ENCODE data around the gene NINJ2.

NINJ2 gene

DNA sequence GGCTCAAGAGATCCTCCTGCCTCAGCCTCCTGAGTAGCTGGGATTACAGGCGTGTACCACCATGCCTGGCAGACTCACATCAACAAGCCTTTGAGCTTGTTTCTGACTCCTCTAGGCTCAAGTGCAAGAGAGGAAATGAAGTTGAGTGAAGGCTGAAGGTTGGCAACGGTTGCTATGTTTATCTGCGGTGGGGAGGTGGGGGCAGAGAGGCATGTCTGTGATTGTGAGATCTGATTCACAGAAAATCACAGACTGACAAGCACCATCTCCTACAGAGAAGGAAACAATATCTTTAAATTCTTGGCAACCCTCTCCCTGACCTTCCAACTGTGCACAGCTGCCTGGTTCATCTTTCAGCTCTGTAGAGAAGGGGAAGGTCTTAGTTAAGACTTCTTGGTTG, 22.1 kb upstream of the NINJ2 start:
- FAIRE-seq (no peak), DNase-seq (ENCODE audit: insufficient read length, low spot score) (no peak)
- no peak for TF ChIP-seq POLR2A (IDR thresholded peaks at IDR 0.05; ENCODE audit: low read depth, low read length)

DNA sequence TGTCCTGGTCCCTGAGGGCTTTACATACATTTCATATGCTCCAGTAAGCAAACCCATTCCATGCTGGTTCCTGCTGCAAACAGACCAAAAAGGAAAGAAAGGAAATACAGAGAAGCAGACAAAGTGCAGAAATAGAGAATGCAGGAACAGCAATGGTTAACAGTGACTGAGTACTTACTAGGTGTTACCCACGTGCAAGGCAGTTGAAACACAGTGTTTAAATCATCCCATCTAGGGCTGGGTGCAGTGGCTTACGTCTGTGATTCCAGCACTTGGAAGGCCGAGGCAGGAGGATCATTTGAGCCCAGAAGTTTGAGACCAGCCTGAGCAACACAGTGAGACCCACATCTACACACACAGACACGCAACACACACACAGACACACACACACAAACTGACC, 21.2 kb upstream of the NINJ2 start:
- FAIRE-seq (no peak), DNase-seq (ENCODE audit: insufficient read length, low spot score) (no peak)
- TF ChIP-seq POLR2A (IDR thresholded peaks at IDR 0.05; ENCODE audit: low read depth, low read length): no peak

DNA sequence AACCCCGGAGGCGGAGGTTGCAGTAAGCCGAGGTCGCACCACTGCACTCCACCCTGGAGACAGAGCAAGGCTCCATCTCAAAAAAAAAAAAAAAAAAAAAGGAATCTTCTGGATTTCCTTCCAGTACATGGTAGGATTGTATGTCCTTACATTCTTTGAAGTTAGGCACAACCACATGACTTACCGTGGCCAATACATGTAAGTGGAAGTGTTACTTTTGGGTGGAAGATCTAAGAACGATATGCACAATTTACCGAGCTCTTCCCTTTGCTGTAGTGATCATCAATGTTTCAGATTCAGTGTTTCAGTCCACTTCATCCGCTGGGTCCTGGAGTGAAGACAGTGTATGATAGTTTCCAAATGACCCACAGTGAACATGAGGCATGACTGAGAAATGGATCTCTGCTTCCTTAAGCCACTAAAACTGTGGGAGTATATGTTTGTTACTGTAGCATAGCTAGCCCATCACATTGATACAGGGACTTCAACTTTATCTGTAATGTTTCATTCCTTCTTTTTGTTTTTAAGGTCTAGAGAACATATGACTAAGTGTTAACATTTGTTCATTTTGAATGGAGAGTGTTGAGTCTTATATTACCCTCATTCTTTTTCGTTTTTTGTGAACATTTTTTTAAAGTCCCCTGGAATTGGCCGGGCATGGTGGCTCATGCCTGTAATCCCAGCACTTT, 18.5 kb upstream of the NINJ2 start:
- no peak for FAIRE-seq
- TF ChIP-seq POLR2A (IDR thresholded peaks at IDR 0.05; ENCODE audit: low read depth, low read length): no peak

DNA sequence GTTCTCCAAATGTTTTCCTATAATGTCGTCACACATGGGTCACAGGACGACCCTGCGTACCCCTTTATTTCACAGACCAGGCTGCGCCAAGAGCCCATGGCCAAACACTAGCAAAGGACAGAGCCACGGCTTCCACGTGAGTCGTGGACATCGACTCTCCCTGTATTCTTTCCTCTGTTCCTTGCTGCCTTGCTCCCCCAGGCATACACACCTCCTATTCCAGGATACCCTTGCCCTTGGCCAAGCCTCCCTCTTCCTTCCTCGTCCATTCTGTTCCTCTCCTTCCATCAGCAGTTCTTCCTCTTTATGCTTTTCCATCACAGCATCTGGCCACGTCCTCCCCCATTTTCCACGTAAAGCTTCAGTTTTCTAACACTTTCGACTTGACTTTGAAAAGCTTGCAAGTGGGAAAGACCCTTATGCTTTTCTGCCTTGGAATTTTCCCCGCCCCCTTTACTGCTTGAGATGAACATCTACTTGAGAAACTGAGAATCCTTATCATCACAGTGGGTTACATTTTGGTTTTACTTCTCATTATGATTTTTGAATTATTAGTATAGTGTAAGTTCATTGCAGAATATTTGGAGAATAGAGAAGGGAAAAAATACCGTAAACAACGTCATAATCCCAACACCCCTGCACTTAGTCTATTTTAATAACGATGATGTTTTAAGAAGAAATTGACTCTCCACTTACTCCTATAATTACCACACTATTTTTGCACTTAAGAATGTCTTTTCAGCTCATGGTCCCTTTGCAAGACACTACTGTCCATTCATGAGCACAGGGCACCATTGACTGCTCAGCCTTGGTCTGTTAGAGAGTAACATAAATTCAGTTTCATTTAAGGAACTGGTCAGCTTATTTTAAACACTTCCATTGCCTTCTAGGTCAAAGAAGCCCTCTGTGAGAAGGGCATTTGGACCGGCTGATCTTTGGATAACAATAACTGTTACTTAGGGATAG, 15.8 kb upstream of the NINJ2 start:
- no peak for FAIRE-seq
- no peak for TF ChIP-seq POLR2A (IDR thresholded peaks at IDR 0.05; ENCODE audit: low read depth, low read length)
- no peak for DNase-seq (ENCODE audit: insufficient read length, low spot score)

More for the DNA sequence above, 18.5 kb upstream of the NINJ2 start:
- DNase-seq (ENCODE audit: insufficient read length, low spot score): no peak

DNA sequence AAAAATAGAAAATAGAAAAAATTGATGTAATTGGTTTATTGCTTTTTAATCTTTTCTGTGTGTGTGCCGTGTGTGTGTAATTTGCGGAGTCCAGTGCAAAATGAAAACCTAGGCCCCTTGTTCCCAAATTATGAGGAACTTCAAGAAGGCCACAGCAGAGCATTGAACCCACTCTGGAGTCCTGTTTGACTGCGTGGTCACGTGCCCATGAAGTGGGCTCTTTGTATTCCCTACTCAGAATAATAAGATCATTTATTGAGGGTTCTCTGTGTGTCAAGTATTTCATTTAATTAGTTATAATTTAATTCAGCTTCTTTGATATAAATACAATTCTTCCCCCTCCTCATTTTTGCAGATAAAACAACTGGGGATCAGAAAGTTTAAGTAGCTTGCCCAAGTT, 12.3 kb upstream of the NINJ2 start:
- FAIRE-seq (no peak), DNase-seq (ENCODE audit: insufficient read length, low spot score) (no peak)
- no peak for TF ChIP-seq POLR2A (IDR thresholded peaks at IDR 0.05; ENCODE audit: low read depth, low read length)

DNA sequence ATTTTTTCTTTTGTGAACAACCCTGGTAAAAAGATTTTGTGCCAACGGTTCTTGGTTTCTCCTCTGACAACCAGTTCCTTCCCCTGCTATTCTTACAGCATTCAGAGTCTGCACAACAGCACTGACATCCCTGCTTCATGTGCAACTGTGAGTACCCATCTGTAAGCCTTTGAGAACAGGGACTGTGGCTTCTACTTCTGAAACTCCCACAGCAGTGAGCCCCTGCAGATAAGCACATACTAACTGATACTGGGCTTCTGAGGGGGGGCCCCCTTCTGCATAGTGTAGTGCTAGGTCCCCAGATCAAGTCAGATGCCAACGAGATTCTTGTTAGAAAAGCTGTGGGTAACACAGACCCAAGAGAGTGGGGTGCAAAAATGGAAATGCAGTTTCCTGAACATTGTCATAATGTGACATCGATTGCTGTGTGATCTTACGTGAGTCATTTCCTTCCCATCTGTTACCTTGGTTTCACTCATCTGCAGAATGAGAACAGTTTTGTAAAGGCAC, 11.1 kb upstream of the NINJ2 start:
- TF ChIP-seq POLR2A (IDR thresholded peaks at IDR 0.05; ENCODE audit: low read depth, low read length): no peak
- DNase-seq (ENCODE audit: insufficient read length, low spot score): peak; percentile 17
- FAIRE-seq: peak; percentile 92

DNA sequence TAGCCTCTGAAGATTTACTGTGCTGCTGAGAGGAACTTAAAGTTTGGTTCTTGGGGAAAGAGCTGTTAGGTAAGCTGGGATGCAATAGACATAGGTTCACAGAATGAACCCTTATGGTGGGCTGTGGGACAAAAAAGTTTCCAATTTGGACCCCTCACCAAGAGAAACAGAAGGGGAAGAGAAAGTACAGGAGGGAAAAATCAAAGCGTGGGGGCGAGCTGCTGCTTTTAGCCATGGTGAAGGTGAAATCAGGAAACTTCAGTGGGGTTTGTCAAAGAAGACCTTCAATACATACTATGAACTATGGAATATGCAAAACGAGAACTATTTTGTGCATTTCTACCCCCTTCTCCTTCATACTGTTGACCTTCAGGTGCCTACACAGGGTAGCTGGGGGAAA, 10.6 kb upstream of the NINJ2 start:
- FAIRE-seq (no peak), DNase-seq (ENCODE audit: insufficient read length, low spot score) (no peak)
- TF ChIP-seq POLR2A (IDR thresholded peaks at IDR 0.05; ENCODE audit: low read depth, low read length): no peak

DNA sequence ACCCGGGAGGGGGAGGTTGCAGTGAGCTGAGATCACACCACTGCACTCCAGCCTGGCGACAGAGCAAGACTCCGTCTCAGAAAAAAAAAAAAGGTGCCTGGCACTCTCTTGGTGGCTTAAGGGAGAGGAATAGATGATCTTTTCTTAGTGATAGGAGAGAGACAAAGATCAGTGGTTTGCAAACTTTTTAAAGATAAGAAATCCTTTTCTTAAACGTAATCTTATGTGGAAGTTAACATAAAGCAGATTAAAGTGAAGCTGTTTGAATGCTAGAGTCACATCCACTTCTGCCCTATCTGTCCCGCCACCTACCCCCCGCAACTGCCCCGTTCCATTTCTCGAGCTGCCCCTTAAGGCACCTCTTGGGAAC, 6.3 kb upstream of the NINJ2 start:
- TF ChIP-seq POLR2A (IDR thresholded peaks at IDR 0.05; ENCODE audit: low read depth, low read length): no peak
- DNase-seq (ENCODE audit: insufficient read length, low spot score) (no peak), FAIRE-seq (no peak)

DNA sequence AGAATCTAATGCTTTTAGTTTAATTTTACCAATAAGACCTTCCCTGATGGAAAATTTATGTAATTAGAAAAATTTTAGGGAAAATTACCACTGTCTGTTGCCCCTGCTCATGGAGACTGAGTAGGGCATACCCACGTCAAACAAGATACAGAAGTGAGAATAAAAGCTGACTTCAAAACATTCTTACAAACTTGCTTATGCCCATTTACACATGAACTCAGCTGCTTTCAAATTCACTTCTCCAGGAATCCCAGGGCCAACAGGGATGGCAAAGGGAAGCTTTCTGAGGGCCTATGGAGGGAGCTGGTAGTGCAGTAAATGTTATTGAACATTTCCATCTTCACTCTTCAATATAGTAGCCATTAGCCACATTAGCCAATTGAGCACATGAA, 4.8 kb upstream of the NINJ2 start:
- DNase-seq (ENCODE audit: insufficient read length, low spot score) (no peak), FAIRE-seq (no peak)
- TF ChIP-seq POLR2A (IDR thresholded peaks at IDR 0.05; ENCODE audit: low read depth, low read length): no peak

DNA sequence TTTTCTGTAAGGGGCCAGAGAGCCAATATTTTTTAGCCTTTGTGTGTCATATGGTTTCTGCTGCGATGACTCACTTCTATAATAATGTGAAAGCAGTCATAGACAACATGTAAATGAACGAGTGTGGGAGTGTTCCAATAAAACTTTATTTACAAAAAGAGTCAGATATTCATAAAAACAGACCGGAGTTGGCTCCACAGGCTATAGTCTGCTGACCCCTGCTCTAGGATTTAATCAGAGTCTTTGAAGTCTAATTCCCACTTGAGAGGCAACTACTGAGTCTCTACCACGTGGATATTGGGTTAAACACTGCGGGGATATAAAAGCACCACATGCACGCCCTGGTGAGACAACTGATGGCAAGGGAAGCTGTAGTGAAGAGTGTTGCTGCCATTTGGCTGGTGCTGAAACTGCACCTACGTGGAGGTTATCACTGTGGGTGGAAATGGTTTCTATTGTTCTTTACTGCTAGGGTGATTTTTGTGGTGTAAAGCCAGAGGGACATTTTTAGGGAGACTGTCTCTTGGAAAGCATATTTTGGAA, 3.6 kb upstream of the NINJ2 start:
- no peak for DNase-seq (ENCODE audit: insufficient read length, low spot score)
- no peak for FAIRE-seq
- no peak for TF ChIP-seq POLR2A (IDR thresholded peaks at IDR 0.05; ENCODE audit: low read depth, low read length)

DNA sequence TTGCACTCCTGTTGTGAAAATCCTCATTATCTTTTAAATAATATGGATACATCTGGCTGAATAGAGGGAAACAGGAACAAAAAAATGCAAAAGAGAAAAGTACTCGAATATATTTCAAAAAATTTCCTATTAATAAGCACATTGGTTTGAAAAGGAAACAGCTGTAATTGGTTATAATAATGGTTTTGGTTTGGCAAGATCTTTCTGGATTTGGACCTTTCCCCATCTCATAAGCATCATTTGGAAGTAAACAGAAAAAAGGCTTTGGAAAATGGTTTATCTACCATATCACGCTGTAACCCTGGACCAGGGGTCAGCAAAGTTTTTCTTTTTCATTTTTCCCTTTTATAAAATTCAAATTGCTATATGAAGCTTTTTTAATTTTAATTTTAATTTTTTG, 2.8 kb upstream of the NINJ2 start:
- TF ChIP-seq POLR2A (IDR thresholded peaks at IDR 0.05; ENCODE audit: low read depth, low read length): no peak

DNA sequence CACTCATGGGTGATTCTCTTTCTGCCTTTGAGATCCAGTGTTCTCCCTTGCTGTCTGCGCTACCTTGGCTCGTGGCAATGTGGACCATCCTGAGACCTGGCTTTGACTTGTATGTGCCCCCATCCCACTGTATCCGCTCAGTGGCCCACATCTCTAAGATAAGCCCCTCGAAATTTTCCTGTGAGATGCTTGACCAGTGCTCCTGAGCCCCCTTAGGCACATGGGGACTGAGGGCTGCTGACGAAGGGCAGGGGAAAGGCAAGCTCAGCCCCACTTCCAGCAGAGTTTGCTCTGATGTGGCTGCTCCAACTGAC, 1.5 kb upstream of the NINJ2 start:
- DNase-seq (ENCODE audit: insufficient read length, low spot score) (no peak), FAIRE-seq (no peak)
- no peak for TF ChIP-seq POLR2A (IDR thresholded peaks at IDR 0.05; ENCODE audit: low read depth, low read length)

More for the DNA sequence above, 2.8 kb upstream of the NINJ2 start:
- DNase-seq (ENCODE audit: insufficient read length, low spot score) (no peak), FAIRE-seq (no peak)

DNA sequence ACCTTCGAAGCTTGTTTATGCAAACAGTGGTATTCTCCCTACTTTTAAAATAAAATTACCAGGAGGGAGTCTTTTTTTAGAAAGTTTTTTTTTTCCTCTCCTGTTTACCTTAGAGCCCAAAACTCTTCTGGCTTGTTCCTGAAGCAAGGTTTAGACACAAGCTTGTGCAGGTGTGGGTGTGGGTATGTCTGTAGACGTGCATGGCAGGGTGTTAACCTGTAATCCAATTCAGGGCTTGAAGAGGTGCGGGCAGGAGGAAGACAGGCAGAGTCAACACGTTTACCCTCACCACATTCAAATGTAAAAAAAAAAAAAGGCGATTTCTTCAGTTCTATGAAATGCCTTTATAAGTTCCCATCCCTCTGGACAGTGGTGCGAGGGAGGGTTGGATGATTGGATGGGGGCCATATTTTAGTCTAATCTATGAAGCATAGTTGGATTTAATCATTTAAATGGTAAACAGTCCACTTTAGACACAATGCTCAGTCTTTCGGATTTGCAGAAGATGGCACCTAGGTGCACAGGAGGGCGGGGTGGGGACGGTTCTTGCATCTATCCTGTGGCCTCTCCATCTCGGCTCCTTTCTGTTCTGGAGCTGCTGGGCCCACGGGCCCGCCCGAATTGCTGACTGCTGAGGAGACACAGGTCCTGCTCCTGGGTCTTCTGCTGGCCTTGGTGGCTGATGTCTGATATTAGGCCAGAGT, 982 bp upstream of the NINJ2 start:
- FAIRE-seq (no peak), DNase-seq (ENCODE audit: insufficient read length, low spot score) (no peak)
- no peak for TF ChIP-seq POLR2A (IDR thresholded peaks at IDR 0.05; ENCODE audit: low read depth, low read length)
